ENCODE results near the gene CXCL16. TPM values are rescaled to one million over a fixed set of nuclear protein-coding genes. Genes with fewer than 3 reads are reported as not detected.
A peak's percentile ranks its signal among the peaks of the same experiment; 100 is the strongest.
"Not testable (repeated sequence)": the region's sequence is repeated elsewhere in the genome, so short reads cannot be mapped to it uniquely, and the experiment has no call there.

Gene CXCL16
- total RNA-seq, 1 donor from 2014 or later = 4.8 TPM

DNA sequence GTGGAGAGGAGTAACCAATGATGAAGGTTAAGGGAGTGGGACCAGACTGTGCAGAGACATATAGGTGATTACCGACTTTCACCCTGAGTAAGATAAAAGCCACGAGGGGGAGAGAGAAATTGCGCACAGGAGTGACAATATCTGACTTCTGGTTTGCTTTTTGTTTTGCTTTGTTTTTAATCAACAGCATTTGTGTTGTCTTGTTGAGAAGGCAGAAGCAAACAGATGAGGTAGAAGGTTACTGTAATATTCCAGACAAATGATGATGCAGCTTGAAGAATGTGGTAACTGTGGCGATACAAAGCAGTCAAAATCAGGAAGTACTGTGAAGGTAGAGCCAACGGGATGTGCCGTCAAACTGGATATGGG, 43.3 kb downstream of the CXCL16 start:
- no peak for DNase-seq

DNA sequence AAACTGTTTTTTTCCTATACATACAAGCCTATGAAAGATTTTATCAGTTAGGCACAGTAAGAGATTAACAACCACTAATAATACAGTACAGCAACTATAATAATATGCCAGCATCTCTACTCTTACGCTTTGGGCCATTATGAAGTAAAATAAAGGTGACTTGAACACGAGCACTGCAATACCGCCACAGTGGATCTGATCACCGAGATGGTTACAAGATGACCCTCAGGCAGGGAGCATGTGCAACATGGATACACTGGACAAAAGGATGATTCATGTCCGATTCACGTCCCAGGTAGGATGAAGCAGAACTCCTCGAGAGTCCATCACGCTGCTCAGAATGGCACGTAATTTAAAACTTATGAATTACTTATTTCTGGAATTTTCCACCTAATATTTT, 46.3 kb downstream of the CXCL16 start:
- no peak for DNase-seq

DNA sequence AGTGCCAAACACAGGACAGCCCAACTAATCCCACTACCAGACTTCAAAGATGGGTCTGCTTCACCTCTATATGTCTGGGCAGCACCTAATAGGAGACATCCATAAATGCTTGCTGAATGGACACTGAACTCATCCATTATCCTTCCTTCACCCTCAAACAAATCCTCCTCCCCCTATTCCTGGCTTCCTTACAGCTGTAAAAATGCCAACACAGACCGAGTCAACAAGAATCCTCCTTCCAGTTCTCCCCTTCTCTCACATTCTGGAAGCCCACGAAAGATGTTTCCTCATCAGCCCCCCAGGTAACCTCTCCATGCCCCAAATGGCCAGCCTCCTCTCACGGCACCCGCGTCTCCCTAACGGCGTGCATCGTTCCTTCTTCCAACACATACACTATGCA, 48.0 kb downstream of the CXCL16 start:
- DNase-seq = no peak

DNA sequence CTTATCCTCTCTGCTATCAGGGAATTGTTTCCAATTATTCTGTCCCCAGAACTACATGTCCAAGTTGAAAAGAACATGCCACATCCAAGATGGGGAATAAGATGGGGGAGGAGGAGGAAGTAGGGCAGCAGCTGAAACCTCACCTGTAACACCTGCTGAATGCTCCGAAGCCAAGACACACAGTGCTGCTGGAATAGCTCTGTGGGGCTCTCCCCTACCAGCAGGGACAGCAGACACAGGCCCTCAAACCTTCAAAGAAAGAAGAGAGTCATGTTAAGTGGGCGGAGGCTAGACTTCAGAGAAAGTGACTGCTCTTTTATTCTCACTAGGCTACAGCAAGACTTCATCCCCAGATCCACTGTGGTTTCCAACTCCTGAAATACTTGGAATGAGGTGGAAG, 49.0 kb downstream of the CXCL16 start:
- no peak for DNase-seq

DNA sequence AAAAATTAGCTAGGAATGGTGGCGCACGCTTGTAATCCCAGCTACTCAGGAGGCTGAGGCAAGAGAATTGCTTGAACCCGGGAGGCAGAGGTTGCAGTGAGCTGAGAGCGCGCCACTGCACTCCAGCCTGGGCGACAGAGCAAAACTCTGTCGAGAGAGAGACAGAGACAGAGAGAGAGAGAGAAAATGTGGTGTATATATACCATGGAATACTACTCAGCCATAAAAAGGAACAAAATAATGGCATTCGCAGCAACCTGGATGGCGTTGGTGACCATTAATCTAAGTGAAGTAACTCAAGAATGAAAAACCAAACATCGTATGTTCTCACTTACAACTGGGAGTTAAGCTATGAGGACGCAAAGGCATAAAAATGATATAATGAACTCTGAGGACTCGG, 49.9 kb downstream of the CXCL16 start:
- not testable (repeated sequence) for DNase-seq

DNA sequence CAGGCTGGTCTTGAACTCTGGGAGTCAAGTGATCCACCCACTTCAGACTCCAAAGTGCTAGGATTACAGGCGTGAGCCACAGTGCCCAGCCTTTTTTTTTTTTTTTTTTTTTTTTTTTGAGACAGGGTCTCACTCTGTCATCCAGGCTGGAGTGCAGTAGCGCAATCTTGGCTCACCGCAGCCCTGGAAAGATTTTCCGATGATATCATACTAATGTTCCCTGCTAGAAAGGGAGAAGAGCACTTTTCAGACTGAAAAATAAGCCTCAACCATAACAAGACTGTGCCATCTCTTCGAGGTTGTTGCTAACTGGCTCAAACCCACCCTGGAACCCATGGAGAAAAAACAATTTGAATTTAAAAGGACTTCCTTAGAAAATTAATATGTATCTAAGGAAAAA, 56.0 kb downstream of the CXCL16 start:
- peak; percentile 16 for DNase-seq

Other genes with a start within 250 kb of the CXCL16 start
- gene SPNS2, start 241.0 kb downstream of the CXCL16 start, total RNA-seq = 19.9 TPM
- gene MYBBP1A, start 184.5 kb downstream of the CXCL16 start, total RNA-seq = 25.7 TPM
- 10.5 TPM for gene GGT6, start 179.4 kb downstream of the CXCL16 start, total RNA-seq
- 174 TPM for gene SMTNL2, start 155.4 kb downstream of the CXCL16 start, total RNA-seq
- 0.31 TPM for gene ALOX15, start 98.2 kb downstream of the CXCL16 start, total RNA-seq
- gene PELP1, start 35.8 kb downstream of the CXCL16 start, total RNA-seq = 43.6 TPM
- 14.6 TPM for gene ARRB2, start 29.3 kb downstream of the CXCL16 start, total RNA-seq
- gene MED11, start 8.5 kb downstream of the CXCL16 start, total RNA-seq = 14.9 TPM
- gene ZMYND15, start 95 bp downstream of the CXCL16 start, total RNA-seq = not detected
- gene TM4SF5, start 32.0 kb upstream of the CXCL16 start, total RNA-seq = not detected
- 13.1 TPM for gene VMO1, start 46.4 kb upstream of the CXCL16 start, total RNA-seq
- gene GLTPD2, start 49.0 kb upstream of the CXCL16 start, total RNA-seq = not detected
- gene PSMB6, start 56.2 kb upstream of the CXCL16 start, total RNA-seq = 79.1 TPM
- gene PLD2, start 67.2 kb upstream of the CXCL16 start, total RNA-seq = 16.1 TPM
- gene MINK1, start 93.4 kb upstream of the CXCL16 start, total RNA-seq = 51.4 TPM
- 5.1 TPM for gene C17orf107, start 159.6 kb upstream of the CXCL16 start, total RNA-seq
- 3.8 TPM for gene CHRNE, start 163.2 kb upstream of the CXCL16 start, total RNA-seq
- gene GP1BA, start 192.3 kb upstream of the CXCL16 start, total RNA-seq = not detected
- gene SLC25A11, start 200.1 kb upstream of the CXCL16 start, total RNA-seq = 94.6 TPM
- gene RNF167, start 200.3 kb upstream of the CXCL16 start, total RNA-seq = 20.3 TPM
- 168 TPM for gene PFN1, start 208.6 kb upstream of the CXCL16 start, total RNA-seq
- 4,089 TPM for gene ENO3, start 211.2 kb upstream of the CXCL16 start, total RNA-seq
- gene SPAG7, start 227.9 kb upstream of the CXCL16 start, total RNA-seq = 68.2 TPM
- 8.0 TPM for gene CAMTA2, start 247.7 kb upstream of the CXCL16 start, total RNA-seq